Esophagus squamous epithelium (tissue), 5 donors: ENCODE data around the gene SEPTIN2. TPM values are rescaled to one million over a fixed set of nuclear protein-coding genes. Genes with fewer than 3 reads are reported as not detected.

Experiments used
- DNase-seq: peaks from one replicate; lab custom pipeline; 2025; lab: John Stamatoyannopoulos, UW
- H3K27ac ChIP-seq, 4 donors: fragments of 200-600 bp; sonication (generic); one replicate each; pipeline ENCODE4 v1.5.1; 2016 to 2019; ENCODE audit warnings: mild to moderate bottlenecking in 1 of 4
- H3K27me3 ChIP-seq, 4 donors: fragments of 200-600 bp; sonication (generic); 1 replicate in 3 of 4; 2 replicates in 1 of 4; pipeline versions ENCODE4 v1.5.1 to v1.6.0; 2017 to 2021; ENCODE audit warnings: antibody characterized with exemption in 1 of 4
- H3K36me3 ChIP-seq, 3 donors: fragments of 200-600 bp; sonication (generic); one replicate each; pipeline ENCODE4 v1.5.1; 2016 to 2019
- H3K4me1 ChIP-seq, 3 donors: fragments of 200-600 bp; sonication (generic); one replicate each; pipeline ENCODE4 v1.5.1; 2017 to 2019
- H3K4me3 ChIP-seq, 4 donors: fragments of 200-600 bp; sonication (generic); 1 replicate in 3 of 4; 2 replicates in 1 of 4; pipeline ENCODE4 v1.5.1; 2016 to 2019; ENCODE audit warnings: mild to moderate bottlenecking in 2 of 4, moderate library complexity in 1 of 4
- H3K9me3 ChIP-seq, 3 donors: fragments of 200-600 bp; sonication (generic); one replicate each; pipeline ENCODE4 v1.5.1; 2016 to 2019
- POLR2A ChIP-seq, 4 donors: fragments of 450-650 bp; IDR thresholded peaks; one replicate each; pipeline ENCODE4 v1.6.1; 2017; ENCODE audit warnings: antibody characterized with exemption in 4 of 4, mild to moderate bottlenecking in 4 of 4, moderate library complexity in 3 of 4
- WGBS, 2 donors: methylation state at CpG; one replicate each; pipeline ENCODE4 v1.1.5; 2018; 5-methylcytosine and 5-hydroxymethylcytosine counted together
- intact Hi-C: fragments of 100-400 bp; cut with DNase I; formaldehyde crosslinking; loops from one replicate; pipeline ENCODE4 v1.15.0; 2022
- total RNA-seq, 4 donors: library from RNA; depleted of rRNA; stranded (reverse); fragments of >200 nt; gene quantifications; one replicate each; pipeline ENCODE4 v1.1.0, GENCODE V29; 2016
- TF ChIP-seq, protein P1 (sequence below), 6 experiments: fragments of 450-650 bp in 4 of 6; fragments of 200-600 bp in 2 of 6; sonication (generic) in 2 of 6; IDR thresholded peaks; one replicate each; pipeline ENCODE4 v1.5.1; 2016 to 2019; ENCODE audit warnings: antibody characterized with exemption in 6 of 6, mild to moderate bottlenecking in 4 of 6, moderate library complexity in 4 of 6
- donor health status: DM: yes; HTN: yes; CAD: no.

The SEPTIN2 gene
- total RNA-seq, 4 donors from 2014 or later: 95.9 to 236 (median 185) TPM

DNA sequence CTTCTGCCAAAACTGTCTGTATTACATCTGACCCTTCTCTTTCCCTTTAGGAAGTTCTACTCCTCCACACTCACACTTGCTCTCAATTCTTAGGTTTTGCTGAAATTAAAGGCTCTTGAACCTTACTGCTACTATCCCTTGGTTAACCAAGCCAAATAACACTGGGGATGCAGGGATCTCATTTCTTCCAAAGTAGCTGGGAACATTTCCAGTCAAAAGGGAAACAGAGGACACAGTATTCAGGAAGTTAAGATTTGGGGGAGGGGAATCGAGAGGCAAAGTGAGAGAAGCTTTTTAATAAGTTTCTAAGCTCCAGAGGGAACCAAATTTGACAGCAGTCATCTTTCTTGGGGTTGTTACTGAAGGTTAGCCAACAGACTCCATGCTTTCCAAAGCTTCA lies 6.2 kb downstream of the SEPTIN2 start:
- no peak for DNase-seq
- H3K4me1 ChIP-seq: peaks cover 10 to 85% (median 51%) of the 10 kb centered on the region in 3 donors
- no peaks in the 10 kb centered on the region for H3K27me3 ChIP-seq
- H3K4me3 ChIP-seq: no peak overlapping the region
- TF ChIP-seq, protein P1, sequence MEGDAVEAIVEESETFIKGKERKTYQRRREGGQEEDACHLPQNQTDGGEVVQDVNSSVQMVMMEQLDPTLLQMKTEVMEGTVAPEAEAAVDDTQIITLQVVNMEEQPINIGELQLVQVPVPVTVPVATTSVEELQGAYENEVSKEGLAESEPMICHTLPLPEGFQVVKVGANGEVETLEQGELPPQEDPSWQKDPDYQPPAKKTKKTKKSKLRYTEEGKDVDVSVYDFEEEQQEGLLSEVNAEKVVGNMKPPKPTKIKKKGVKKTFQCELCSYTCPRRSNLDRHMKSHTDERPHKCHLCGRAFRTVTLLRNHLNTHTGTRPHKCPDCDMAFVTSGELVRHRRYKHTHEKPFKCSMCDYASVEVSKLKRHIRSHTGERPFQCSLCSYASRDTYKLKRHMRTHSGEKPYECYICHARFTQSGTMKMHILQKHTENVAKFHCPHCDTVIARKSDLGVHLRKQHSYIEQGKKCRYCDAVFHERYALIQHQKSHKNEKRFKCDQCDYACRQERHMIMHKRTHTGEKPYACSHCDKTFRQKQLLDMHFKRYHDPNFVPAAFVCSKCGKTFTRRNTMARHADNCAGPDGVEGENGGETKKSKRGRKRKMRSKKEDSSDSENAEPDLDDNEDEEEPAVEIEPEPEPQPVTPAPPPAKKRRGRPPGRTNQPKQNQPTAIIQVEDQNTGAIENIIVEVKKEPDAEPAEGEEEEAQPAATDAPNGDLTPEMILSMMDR (IDR thresholded peaks at IDR 0.05): no peak
- no peak for TF ChIP-seq POLR2A (IDR thresholded peaks at IDR 0.05)
- H3K9me3 ChIP-seq: no peaks in the 10 kb centered on the region
- intact Hi-C loops: no loop called here
- peaks cover 0 to 30% (median 0%) of the 10 kb centered on the region in 3 donors for H3K36me3 ChIP-seq
- H3K27ac ChIP-seq: peak overlapping the region in 1 of 4 donors; percentile 1
- WGBS, 2 donors: 15 to 54% methylated on average over 1 of the region's 1 CpG

DNA sequence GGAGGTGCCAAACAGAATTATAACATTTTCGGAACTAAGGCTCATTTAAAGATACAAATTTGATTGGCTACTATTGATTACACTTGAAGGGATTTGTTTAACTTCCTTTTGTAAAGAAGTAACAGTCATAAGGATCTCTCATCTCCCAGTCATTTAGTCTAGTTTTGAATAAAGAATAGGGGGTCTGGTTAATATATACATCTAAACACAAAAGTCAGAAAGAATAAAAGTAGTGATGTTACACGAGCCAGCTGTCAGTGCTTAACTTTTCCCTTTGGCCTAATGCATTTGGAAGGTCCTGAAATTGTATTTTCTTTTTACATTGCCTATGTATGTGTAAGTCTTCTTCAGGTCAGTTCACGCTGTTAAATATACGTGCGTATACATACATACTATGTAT lies 8.1 kb downstream of the SEPTIN2 start:
- Histone ChIP-seq H3K4me1 (peaks cover 0 to 70% (median 32%) of the 10 kb centered on the region in 3 donors), H3K4me3 (no peak overlapping the region), H3K27ac (no peak overlapping the region), H3K36me3 (peaks cover 0 to 49% (median 4%) of the 10 kb centered on the region in 3 donors), H3K9me3 (no peaks in the 10 kb centered on the region), H3K27me3 (no peaks in the 10 kb centered on the region)
- TF ChIP-seq, protein P1 (IDR thresholded peaks at IDR 0.05): no peak
- TF ChIP-seq POLR2A (IDR thresholded peaks at IDR 0.05): no peak
- WGBS, 2 donors: 72 to 74% methylated on average over 5 of the region's 5 CpGs
- intact Hi-C loops: no loop called here
- DNase-seq: no peak

DNA sequence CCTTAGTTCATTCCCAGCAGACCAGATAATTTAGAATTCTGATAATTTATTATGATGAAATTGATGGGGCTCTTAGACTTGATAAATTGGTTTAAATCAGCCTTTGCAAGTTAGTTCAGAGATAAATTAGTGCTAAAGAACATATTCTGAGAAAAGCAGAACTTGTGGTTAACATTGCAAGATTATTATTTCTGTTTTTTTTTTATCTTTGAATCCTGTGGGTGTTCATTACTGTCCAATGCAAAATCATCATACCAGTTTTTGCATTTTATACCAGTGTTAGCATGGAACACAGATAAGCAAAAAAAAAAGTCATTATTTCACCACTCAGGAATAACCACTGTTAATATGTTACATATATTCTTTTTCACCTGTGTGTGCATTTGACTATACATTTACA lies 9.1 kb downstream of the SEPTIN2 start:
- H3K36me3 ChIP-seq: peaks cover 0 to 53% (median 4%) of the 10 kb centered on the region in 3 donors
- H3K27ac ChIP-seq: no peak overlapping the region
- no peak for TF ChIP-seq POLR2A (IDR thresholded peaks at IDR 0.05)
- TF ChIP-seq, protein P1 (IDR thresholded peaks at IDR 0.05): no peak
- H3K4me3 ChIP-seq: no peak overlapping the region
- DNase-seq: no peak
- H3K4me1 ChIP-seq: peaks cover 0 to 70% (median 24%) of the 10 kb centered on the region in 3 donors
- H3K27me3 ChIP-seq: no peaks in the 10 kb centered on the region
- H3K9me3 ChIP-seq: no peaks in the 10 kb centered on the region
- intact Hi-C loops: no loop called here

DNA sequence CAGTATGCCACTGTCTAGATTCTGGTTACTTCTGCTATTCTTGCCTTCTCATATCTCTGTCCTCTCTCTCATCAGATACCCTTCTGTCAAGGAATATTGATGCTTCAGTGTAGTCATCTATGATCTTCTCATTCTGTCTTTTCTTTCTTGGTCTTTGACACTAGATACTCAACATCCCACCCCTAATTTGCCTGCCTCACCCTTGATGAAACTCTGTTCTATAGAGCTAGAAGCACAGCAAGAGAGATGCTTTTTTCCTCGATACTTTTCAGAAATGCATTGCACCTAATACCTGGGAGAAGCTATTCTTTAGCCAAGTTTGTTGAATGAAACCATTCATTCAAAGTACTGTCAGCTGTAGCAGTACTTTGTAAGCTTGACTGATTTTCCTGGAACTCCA lies 9.5 kb downstream of the SEPTIN2 start:
- H3K27me3 ChIP-seq: no peaks in the 10 kb centered on the region
- no peak for DNase-seq
- TF ChIP-seq, protein P1 (IDR thresholded peaks at IDR 0.05): no peak
- no peak for TF ChIP-seq POLR2A (IDR thresholded peaks at IDR 0.05)
- H3K9me3 ChIP-seq: no peaks in the 10 kb centered on the region
- peaks cover 0 to 70% (median 22%) of the 10 kb centered on the region in 3 donors for H3K4me1 ChIP-seq
- intact Hi-C loops: no loop called here
- no peak overlapping the region for H3K27ac ChIP-seq
- H3K36me3 ChIP-seq: peaks cover 0 to 55% (median 4%) of the 10 kb centered on the region in 3 donors
- H3K4me3 ChIP-seq: no peak overlapping the region
- WGBS, 2 donors: 94 to 95% methylated on average over 1 of the region's 1 CpG

DNA sequence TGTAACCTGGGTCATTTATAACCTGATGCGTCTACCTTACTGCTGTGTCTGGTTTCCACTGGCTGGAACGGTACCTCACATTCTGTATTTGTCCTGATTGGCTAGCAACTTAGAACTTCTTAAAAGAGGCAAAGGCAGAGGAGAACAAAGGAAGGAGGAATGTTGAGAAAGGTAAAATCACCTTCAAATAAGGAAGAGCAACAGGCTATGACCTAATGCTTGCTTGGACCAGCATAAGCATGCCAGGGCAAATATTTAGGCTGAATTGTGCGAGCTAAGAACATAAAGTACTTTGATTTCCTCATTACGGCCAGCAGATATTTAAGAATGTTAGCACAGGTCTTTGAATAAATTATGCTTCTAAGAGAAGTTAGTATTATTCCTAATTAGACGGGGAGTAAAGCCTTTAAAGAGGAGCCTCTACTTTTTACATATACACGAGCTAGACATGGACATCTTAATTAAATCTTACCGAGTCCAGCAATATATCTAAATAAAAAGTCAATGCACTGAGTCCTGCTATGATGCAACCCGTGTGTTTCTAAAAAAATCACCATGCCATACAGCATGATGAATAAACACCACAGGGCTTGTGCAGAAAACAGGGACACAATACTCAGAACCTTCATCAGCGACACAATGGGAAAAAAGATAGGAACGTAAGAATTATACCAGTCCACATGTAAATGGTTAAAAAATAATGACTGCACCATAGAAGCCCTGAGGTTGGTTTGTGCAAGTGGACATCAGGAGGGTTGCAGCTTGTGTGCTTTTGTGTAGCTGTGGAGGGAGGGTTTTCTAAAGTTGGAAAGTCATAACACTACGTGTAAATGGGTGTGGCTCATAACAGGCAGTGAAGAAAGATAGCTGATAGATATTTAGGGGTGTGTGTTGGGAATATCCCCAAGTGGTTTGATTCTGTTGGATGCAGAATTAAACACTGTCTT lies 14.2 kb downstream of the SEPTIN2 start:
- peaks cover 4 to 70% (median 4%) of the 10 kb centered on the region in 3 donors for H3K36me3 ChIP-seq

More for the DNA sequence above, 14.2 kb downstream of the SEPTIN2 start:
- intact Hi-C loops: no loop called here
- H3K27me3 ChIP-seq: no peaks in the 10 kb centered on the region
- H3K4me3 ChIP-seq: no peak overlapping the region
- WGBS, 2 donors: 44 to 58% methylated on average over 11 of the region's 11 CpGs
- DNase-seq: no peak
- H3K4me1 ChIP-seq: peaks cover 0 to 30% (median 0%) of the 10 kb centered on the region in 3 donors
- TF ChIP-seq, protein P1 (IDR thresholded peaks at IDR 0.05): no peak
- no peak for TF ChIP-seq POLR2A (IDR thresholded peaks at IDR 0.05)
- H3K27ac ChIP-seq: peak overlapping the region; percentile 44 to 74 (median 62)
- no peaks in the 10 kb centered on the region for H3K9me3 ChIP-seq
